Hematopoietic multipotent progenitor cell treated with erythropoietin and hydrocortisone succinate and interleukin-3 and kit ligand, for 17 days (in vitro differentiated cells): ENCODE measurements around the gene C2CD4A.

Experiments used
- DNase-seq: peaks from one replicate; pipeline ENCODE4 v3.0.0-alpha.2; 2015; ENCODE audit warnings: low spot score

Gene C2CD4A

DNA sequence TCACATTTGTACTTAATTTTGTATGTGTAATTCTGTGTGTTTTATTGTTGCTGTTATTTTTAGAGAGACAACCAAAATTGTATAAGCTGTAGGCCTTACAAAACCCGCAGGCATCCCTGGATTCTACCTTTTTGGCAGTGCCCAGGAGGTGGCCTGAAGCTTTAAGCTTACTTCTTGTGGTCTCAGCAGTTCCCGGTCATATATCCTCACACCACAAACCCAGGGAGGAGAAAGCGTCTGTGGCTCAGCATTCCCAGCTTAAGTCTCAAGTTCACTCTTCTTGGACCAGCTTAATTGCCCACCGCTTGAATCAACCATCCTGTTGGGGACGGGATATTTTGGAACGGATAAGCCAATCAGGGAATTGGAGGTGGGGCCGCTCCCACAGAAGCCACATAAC is 36.7 kb downstream of the C2CD4A start:
- no peak for DNase-seq

DNA sequence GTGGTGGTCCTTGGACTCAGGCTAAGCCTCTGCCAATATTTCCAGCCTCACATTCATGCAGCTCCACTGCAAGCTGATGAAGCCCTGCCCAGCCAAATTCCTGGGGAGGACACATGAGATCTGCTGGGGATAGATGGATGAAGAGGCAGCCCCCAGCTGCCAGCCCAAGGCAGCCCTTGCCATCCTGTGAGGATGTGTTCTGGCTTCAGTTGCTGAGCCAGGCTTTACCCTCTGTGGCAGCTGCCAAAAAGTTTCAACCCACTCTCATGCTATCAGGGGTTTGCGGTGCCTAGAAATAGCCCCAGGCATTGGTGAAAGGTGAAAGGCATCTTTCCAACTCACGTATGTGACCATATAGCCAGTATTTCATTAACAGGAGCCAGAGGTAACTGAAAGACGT is 37.6 kb downstream of the C2CD4A start:
- no peak for DNase-seq

DNA sequence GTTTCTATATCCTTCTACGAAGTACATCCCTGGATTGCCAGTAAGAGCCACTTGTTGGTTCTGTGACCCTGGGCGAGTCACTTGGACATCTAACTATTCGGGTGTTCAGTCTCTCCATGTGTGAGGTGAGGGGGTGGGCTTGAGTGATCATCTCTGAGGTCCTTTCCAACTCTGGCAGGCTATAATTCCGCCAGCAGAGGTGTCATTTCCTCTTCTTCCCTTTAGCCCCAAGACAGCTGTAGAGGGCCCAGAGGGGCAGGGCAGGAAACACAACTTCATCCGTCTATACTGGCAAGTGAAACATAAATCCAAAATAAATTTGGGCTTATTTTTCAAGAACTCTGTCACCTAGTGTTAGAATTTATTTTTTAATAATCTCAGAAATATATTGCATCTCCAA is 38.1 kb downstream of the C2CD4A start:
- DNase-seq: no peak

DNA sequence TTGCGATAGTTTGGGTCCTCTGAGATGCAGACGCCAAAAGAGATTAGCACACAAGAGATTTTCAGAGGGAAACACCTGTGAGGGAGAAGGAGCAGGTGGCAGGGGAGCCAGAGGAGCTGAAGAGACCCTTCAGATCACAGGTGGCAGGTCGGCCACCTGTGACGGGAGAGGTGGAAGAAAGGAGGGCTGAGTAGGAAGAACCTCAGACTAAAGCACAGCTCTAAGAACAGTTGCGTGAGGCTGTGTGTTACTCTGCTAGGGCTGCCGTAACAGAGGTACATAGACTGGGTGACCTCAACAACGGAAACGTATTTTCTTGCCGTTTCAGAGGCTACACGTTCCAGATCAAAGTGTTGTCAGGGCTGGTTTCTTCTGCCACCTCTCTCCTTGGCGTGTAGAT is 38.5 kb downstream of the C2CD4A start:
- no peak for DNase-seq

DNA sequence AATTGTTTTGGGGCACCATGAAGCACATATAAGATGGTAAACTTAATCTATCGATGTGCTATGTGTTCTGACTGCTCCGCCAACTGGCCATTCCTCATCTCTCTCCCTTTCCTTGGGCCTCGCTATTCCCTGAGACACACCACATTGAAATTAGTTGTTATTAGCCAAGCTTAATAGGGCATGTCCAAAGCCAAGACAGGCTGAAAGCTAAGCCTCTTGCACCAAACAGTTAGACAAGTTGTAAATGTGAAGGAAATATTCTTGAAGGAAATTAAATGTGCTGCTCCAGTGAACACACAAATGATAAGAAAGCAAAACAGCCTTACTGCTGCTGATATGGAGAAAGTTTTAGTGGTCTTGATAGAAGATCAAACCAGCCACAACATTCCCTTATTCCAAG is 39.3 kb downstream of the C2CD4A start:
- no peak for DNase-seq

DNA sequence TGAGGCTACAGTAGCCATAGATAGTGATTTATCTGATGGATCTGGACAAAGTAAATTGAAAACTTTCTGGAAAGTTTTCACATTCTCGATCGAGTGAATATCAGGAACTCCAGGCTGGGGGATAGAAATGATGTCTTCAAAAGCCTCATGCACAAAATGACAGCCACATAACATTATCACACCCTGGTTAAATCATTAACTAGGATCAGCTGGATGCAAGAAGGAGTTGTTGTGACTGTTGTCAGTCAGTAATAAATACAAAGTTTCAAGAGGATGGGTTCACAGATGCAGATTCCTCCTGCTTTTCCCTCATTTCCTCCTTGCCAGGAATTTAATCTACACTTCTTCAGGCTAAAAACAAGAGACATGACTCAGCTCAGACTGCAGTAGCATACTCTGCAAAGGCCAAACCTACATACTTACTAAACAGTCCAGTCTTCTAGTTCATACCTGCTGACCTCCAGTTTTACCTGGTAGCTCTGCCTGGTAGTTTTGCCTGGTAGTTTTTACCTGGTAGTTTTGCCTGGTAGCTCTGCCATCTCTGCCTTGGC is 40.9 kb downstream of the C2CD4A start:
- no peak for DNase-seq

DNA sequence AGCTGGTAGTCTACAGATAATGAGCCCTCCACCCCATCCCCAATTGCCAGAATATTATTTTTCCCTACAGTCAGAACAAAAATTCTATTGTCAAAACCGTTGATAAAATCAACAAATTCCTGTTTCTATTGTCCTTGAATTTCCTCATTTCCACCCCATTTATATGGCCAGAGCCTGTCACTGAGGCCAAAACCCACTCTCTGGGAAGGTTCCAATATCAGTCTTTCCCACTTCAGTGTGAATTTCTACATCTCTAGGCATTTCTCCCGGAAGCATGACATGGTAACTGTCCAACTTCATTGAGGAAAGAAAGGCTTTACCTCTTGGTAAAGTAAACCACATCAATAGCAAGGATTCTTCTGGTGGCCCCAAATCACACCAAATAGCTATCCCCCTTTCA is 41.6 kb downstream of the C2CD4A start:
- no peak for DNase-seq

DNA sequence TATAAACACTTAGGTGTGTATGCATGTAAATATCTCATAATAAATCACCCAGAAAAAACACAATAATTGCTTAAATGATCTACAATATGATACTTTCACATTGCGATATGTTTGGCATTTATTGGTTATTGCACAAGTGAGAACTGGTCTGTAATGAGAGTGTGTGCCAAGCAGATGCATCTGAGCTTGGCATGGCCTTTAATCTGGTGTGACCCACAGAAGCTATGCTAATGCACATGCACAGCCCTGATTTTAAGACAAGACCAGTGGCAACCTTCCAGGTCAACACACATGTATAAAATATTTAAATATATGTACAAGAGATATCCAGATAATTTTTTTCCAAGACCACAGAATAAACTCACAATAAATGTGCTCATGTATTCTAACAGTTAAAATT is 42.7 kb downstream of the C2CD4A start:
- no peak for DNase-seq

DNA sequence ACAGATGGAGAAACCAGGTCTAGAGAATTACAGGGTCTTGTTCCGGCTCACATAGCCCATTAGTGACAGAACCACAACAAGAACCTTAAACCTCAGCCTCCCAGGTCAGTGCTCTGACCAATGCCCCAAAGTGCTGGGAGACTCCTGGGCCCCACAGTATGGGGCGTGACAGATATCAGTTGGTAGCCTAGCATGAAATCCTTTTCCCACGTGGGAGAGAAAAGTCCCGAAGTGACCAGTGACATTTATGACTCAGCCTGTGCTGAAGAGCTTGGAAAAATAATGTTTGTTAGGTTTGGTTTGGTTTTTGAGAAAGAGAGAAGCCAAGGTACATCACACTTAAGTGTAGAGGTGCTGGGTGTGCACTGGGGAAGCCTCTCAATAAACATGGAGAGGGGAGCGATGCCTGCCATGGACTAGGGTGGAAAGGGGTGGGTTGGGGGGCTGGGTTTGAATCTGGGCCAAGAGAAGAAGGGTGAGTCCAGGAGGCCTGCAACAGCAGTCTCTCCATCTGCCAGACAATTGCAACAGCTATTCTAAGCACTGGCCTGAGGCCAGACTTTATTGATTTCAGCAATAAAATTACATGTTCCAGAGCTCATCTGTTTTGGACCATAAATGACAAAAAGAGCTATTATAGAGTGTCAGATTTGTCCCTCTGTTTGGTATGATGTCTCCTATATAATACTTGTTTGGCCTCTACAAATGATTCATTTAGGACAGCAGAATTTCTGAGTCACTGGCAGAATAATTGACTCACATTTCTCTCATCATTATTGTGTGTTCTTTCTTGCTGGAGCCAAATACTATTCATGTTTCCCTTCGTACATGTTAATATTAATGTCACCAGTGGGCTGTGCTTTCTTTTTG is 43.4 kb downstream of the C2CD4A start:
- DNase-seq: no peak

DNA sequence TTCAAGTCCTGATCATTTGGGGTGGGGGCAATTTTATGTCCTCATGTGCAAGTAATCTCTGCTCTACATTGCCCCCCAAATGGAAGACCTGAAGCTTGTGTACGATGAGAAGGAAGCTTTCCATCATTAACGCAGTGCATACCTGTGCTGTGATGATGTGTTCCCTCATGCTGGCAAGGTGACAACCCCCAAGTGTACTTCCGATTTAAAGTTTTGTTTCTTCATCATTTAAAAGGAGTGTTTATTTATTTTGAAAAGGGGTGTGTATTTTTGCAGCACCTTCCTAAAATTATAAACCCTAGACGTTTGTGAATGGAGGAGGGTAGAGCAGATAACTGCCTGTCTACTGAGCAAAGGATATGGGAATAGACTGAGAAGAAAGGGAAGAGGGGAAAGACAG is 45.3 kb downstream of the C2CD4A start:
- DNase-seq: no peak

DNA sequence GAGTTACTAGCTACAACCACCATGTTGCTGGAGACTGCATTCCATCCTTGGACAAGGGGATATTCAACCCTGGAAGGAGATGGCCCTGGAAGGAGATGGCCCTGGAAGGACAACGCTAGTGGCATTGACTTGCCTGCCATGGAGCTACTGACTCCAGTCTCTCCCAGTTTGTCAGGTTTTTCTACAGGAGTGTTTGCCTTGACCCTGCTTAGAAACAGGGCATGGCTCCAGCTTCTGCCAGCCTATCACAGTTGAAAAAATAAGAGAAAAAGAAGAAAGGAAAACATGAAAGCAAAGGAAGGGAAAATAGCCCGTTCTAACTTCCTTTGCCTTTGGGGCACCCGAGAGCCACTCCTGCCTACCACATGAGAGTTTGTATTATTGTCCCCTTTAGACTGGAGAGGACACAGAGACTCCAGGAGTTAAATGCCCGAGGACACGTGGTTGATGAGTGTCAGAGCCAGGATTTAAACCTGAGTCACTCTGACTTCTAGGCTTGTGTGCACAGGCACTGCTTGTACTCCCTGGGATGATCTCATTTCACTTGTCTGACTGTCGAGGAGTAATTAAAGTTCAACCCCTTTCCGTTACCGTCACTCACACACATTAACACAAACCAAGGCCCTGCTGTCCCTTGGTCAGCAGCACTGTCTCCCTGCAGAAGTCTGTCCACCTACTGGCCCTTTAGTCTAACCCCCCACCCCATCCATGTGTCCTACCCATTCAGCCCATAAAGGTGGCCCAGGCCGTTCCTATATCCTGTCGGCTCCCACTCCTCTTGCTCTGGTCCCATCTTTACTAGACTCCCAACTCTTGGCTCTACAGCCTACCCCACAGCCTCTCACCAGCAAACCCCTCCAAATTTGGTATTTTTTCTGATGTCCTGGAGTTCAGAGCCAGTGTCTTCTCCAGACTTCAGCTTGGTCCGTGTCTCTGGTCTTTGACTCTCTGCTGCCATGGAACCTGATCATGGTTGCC is 46.1 kb downstream of the C2CD4A start:
- DNase-seq: no peak

DNA sequence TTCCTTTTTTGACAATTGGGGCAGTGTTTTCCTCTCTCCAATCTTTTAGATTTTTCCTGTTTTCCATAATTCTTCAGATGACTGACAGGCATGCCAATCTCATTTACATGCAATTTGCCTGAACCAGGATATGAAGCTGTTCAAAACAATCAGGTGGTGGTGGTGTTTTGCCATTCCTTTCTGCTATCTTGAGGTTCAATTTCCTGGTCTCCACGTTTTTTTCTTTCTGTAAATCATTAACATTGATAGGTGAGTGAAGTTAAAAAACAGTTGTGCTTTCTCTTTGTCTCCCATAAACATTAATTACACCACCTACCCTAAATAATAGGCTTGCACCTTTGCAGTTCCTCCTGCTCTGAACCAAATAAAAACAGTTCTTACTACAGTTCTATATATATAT is 49.1 kb downstream of the C2CD4A start:
- no peak for DNase-seq

DNA sequence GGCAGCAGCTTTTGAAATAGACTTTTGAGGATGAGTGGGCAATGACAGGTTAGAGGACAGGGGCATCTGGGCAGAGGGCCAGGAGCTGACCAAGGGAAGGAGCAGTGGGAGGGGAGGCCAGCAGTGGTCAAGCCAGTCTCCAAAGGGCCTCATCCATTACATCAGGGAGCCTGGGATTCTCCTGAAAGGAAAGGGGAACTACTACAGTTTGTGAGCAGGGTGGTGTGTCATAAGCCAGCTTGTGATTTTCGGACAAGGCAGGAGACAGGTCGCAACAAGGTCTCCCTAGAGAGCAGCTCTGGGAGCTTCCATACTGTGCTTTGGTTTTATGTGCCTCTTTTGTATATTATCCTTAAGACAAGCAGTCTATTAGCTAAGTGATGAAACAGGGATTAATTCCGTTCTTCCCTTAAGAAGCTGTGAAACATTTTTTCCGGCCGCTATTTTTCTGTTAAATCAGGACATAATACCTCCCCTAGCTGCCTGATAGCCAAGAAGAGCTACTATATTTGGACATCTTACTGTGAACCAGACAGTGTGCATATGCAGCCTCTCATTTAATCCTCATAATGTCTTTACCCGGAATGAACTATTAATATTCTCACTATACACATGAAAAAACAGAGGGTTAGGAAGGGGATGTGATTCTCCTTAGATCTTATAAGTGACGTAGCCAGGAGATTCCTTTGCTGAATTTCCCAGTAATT is 51.9 kb downstream of the C2CD4A start:
- no peak for DNase-seq

DNA sequence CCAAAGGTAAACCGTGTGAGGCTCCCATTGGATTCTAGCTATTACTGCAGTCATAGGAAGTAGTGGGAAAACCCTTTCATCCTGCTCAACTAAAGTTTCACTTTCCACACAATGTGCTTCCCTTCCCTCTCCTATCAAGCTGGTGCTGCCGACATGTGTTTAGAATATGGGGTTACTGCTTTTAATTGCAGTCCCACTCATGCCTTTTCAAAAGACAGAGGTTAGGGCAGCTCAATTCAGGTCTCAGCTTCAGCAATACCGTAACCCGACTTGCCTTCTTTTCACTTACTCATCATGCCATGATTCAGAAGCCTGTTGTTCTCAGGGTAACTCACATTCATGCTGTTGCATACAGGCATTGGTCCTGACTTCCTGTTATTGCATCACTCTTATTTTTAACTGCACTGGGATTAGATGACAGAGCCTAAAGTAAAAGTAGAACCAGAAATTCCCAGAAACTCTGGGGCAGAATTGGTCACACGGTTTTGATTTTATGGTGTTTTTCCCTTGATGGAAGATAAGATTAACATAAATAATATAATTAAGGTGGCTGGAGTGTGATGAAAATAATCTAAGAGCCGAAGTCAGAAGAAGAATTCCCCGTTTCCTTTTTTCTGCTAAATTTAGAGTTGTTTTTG is 52.6 kb downstream of the C2CD4A start:
- DNase-seq: no peak

DNA sequence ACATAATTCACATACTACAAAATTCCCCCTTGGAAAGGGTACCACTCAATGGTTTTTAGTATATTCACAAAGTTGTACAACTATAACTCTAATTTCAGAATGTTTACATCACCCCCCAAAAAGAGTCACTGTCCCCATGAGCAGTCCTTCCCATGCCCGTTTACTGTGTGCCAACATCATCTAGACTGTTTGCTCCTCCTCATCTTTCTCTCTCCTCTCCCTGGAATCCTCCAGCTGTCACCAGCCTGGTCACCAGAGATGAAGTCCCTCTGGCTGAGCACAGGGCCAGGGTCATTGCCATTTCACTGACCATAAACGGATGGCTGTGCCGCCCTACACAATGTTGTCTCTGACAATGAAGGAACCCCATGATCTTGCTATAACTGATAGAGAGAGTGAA is 53.1 kb downstream of the C2CD4A start:
- DNase-seq: no peak
